Measurements from ENCODE around the gene MRPL49. TPM values are rescaled to one million over a fixed set of nuclear protein-coding genes. Genes with fewer than 3 reads are reported as not detected.

MRPL49 gene
- total RNA-seq, 2 donors from 2014 or later: 73.6 to 89.8 TPM

DNA sequence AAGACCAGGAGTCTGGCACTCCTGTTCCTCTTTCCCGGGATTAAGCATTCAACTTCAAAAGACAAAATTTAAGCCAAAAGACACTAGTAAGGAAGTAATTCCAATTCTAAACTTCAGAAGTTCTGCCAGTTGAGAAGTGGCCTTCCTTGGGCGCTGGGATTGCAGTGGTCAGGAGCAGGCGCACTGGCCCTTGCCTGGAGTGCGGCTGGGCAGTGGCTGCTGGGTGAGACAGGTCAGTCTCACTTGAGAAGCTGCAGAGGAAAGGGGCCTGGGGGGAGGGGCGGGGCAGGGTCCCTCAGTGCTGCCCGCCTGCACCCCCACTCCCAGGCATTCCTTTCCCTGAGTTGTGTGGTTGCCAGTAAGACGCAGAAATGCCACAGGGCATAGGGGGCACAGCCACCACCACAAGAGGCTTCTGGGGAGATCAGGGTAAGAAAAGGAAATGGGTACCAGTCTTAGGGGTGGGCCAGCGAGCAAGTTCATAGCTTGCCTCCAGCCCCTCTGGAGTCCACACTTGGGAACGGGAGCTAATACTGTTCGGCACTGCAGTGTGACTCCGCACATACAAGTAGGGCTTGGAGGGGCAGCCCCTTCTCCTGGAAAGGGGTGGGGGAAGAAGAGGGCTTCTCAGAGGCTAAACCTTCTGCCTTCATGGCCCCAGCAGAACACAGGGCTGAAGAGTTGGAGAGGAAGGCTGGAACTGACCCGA, 5.5 kb downstream of the MRPL49 start:
- no peaks in the 10 kb centered on the region for H3K27me3 Mint-ChIP-seq (ENCODE audit: low read depth)
- H3K4me3 Mint-ChIP-seq: no peak overlapping the region
- no peaks in the 10 kb centered on the region for H3K9me3 Mint-ChIP-seq
- DNase-seq (no peak), ATAC-seq (replicated peaks in 1 of 2) (no peak)
- peaks cover 18% of the 10 kb centered on the region for H3K4me1 Mint-ChIP-seq (ENCODE audit: low read depth)
- peaks cover 2 to 16% of the 10 kb centered on the region in 2 donors for H3K36me3 Mint-ChIP-seq (ENCODE audit: insufficient read depth in 2 of 2)
- no peak overlapping the region for H3K27ac Mint-ChIP-seq

DNA sequence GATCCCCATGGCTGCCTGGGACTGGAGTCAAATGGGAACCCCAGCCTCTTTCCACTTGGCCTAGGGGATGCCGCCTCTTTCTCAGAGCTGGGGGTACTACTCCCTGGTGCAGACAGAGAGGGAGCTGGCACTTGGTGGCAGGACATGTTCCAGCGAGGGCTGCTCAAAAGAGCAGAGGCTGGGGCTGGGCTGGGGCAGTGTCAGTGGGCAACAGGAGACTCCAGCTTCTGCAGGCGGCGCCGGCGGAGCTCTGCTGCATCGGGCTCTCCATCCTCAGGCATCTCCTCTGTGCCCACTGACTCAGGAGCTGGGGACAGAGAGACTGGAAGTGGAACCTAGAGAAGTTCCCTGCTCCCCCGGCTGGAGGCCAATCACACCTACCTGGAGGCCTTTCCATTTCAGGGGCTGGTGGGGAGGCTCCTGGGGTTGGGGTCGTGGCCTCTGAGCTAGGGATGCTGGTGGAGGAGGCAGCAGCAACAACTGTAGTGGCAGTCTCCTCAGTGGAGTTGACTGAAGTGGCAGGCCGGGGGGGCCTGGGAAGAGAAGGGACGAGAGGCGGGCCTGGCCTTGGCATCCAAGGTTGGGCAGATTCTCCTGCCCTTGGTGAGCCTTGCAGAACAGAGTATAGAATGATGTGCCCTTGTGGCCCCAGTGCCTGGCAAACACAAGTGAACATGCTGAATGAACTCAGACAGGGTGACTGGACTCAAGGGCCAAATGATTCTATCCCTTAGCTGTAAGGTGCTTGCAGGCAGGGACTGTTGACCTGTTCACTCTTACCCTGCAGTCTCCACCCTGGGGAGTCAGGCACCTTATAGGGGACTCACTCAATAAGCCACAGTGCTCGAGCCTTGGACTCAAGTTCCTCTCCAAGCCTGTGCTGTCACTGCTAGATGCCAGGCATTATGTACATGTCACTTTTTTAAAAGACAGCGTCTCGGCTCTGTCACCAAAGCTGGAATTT, 6.3 kb downstream of the MRPL49 start:
- no peak for ATAC-seq (replicated peaks in 1 of 2)
- H3K27ac Mint-ChIP-seq: no peak overlapping the region
- no peak overlapping the region for H3K4me3 Mint-ChIP-seq
- no peaks in the 10 kb centered on the region for H3K27me3 Mint-ChIP-seq (ENCODE audit: low read depth)
- H3K4me1 Mint-ChIP-seq (ENCODE audit: low read depth): peaks cover 20% of the 10 kb centered on the region
- peaks cover 2 to 16% of the 10 kb centered on the region in 2 donors for H3K36me3 Mint-ChIP-seq (ENCODE audit: insufficient read depth in 2 of 2)
- H3K9me3 Mint-ChIP-seq: no peaks in the 10 kb centered on the region
- DNase-seq: no peak

DNA sequence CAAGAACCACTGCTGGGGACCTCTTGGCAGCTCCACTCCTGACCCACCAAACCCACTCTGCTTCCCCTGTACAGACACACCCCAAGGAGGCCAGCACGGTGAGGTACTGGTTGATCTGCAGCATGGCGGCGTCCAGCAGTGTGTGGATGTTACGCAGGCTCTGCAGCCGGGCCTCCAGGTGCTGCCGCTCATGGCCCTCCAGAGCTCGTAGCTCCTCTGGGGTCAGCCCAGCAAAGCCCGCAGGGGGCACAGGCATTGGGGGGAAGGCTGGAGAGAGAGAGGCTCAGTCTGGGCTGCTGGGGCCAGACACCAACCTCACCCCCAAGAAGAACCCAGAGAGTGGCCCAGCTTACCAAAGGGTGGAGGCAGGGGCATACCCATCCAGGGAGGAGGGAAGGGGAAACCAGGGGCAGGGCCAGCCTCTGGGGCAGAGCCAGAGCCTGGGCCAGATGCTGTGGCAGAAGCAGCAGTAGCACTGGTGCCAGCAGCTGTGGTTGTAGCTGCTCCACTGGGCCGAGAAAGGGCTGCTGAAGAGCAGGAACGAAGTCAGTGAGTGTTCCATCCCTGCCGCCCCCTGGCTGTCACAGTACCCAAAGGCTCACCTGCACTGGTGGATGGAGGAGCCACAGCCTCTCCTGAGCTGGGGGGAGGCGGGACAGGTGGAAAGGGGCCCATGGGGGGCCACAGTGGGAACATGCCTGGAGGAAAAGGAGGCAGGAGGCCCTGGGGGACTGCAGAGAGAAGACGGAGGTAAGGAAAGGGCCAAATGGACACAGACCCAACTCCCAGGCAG, 7.7 kb downstream of the MRPL49 start:
- Mint-ChIP-seq H3K9me3 (no peaks in the 10 kb centered on the region), H3K27ac (no peak overlapping the region), H3K36me3 (ENCODE audit: insufficient read depth in 2 of 2) (peaks cover 2 to 14% of the 10 kb centered on the region in 2 donors), H3K4me1 (ENCODE audit: low read depth) (peaks cover 14% of the 10 kb centered on the region), H3K4me3 (no peak overlapping the region), H3K27me3 (ENCODE audit: low read depth) (no peaks in the 10 kb centered on the region)
- ATAC-seq (replicated peaks in 1 of 2) (no peak), DNase-seq (no peak)

DNA sequence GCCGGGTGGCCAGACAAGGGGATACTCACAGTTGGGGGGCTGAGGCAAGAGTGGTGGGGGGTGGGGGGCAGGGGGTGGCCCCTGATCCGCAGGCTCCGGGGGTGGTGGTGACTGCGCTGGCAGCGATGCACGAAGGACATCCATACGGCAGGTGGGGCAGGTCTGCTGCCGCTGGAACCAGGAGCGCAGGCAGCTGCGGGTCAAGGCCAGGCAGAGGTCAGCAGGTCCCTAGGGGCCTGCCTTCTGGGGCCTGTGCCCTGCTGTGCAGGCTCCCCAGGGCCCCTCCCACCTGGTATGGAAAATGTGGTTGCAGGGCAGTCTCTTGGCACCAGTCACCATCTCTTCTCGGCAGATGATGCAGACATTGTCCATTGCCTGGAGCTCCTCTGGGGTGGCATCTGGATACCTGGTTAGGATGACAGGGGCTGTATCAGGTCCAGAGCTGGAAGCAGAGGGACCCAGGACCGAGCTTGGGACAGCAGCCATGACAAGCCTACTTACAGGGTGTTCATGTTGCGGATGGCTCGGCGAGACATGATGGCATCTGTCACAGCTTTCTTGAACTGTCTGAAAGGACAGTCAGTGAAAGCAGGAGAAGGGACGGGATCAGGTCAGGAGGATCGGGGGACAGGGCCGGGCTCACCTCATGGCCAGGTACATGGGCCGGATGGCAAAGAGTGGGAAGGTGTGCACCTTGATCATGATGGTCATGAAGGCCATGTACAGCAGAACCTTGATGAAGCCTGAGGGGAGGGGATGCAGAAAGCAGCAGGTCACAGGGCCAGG, 8.7 kb downstream of the MRPL49 start:
- H3K4me1 Mint-ChIP-seq (ENCODE audit: low read depth): peaks cover 24% of the 10 kb centered on the region
- H3K36me3 Mint-ChIP-seq (ENCODE audit: insufficient read depth in 2 of 2): peaks cover 2 to 10% of the 10 kb centered on the region in 2 donors
- no peak overlapping the region for H3K4me3 Mint-ChIP-seq
- peak overlapping the region; percentile 77 for H3K27ac Mint-ChIP-seq
- no peaks in the 10 kb centered on the region for H3K27me3 Mint-ChIP-seq (ENCODE audit: low read depth)
- no peak for ATAC-seq (replicated peaks in 1 of 2)
- no peaks in the 10 kb centered on the region for H3K9me3 Mint-ChIP-seq
- no peak for DNase-seq

DNA sequence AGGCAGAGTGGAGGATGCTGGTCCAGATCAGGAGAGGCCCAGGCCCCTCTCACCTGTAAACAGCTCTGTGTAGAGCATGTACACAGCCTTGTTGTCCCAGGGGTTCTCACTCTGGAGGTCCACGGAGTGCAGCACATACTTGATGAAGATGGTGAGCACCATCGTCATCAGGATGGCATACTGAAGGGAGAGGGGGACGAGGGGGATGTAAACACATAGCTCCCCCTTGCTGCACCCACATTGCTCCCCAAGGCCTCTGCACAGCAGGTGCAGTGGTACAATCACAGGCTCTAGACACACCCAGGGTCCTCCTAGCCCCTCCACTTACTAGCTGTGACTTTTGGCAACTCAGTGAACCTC, 9.3 kb downstream of the MRPL49 start:
- ATAC-seq (replicated peaks in 1 of 2) (no peak), DNase-seq (no peak)
- Mint-ChIP-seq H3K36me3 (ENCODE audit: insufficient read depth in 2 of 2) (peaks cover 2 to 10% of the 10 kb centered on the region in 2 donors), H3K4me1 (ENCODE audit: low read depth) (peaks cover 30% of the 10 kb centered on the region), H3K4me3 (no peak overlapping the region), H3K27ac (peak overlapping the region; percentile 77), H3K27me3 (ENCODE audit: low read depth) (no peaks in the 10 kb centered on the region), H3K9me3 (no peaks in the 10 kb centered on the region)

DNA sequence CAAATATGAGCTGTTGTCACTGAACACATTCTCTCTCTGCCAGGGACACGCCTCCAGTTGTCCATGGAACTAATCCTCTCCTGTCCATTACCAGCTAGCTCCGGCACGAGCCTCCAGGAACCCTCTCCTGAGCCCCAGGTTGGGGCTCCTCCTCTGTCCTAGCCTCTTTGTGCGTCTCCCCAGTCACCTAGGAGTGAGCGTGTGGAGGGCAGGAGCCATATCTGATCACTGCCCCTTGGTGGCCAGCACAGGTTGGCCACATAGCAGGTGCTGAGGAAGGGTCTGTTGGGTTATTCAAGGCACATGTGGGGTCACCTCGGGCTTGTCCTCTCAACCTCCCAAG, 9.7 kb downstream of the MRPL49 start:
- no peak for DNase-seq
- ATAC-seq (replicated peaks in 1 of 2): no peak
- Mint-ChIP-seq H3K36me3 (ENCODE audit: insufficient read depth in 2 of 2) (peaks cover 2 to 9% of the 10 kb centered on the region in 2 donors), H3K27me3 (ENCODE audit: low read depth) (no peaks in the 10 kb centered on the region), H3K4me1 (ENCODE audit: low read depth) (peaks cover 34% of the 10 kb centered on the region), H3K4me3 (no peak overlapping the region), H3K9me3 (no peaks in the 10 kb centered on the region), H3K27ac (no peak overlapping the region)

DNA sequence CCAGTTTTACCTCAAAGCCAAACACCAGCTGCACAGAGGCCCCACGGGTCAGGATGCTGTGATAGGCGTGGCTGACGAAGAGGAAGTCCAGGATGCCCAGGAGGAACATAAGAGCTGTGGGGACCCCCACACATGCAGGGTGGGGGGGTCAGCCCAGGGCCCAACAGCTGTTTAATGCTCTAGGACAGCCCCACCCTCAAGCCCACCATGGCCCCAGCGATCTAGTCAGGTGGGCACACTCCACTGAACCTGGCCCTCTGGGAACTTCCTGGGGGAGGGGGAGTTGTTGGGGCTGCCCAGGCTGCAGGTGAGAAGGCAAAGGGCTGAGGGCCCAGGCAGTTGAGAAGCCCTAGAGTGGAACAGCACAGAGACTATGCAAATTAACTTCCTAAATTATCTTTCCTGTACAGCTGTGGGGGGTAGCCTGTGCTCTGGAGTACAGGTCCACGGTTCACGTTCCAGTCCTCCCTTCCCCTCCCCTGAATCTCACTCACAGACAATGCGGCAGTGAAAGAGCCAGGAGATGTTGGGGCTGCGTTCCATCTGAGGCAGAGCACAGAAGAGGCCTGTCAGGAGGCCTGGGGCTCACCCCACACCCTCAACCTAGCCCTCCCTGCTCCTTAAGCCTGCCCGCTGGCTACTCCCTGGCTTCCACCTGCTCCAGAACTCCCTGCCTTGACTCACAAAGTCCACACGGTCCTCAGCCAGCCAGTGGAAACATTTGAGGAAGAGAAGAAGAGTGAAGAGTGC, 10.3 kb downstream of the MRPL49 start:
- Mint-ChIP-seq H3K4me3 (peak overlapping the region; percentile 97 to 99), H3K27me3 (ENCODE audit: low read depth) (no peaks in the 10 kb centered on the region), H3K36me3 (ENCODE audit: insufficient read depth in 2 of 2) (peaks cover 0 to 4% of the 10 kb centered on the region in 2 donors), H3K9me3 (no peaks in the 10 kb centered on the region), H3K4me1 (ENCODE audit: low read depth) (peaks cover 35% of the 10 kb centered on the region), H3K27ac (peak overlapping the region; percentile 94)
- DNase-seq (no peak), ATAC-seq (replicated peaks in 1 of 2) (no peak)

DNA sequence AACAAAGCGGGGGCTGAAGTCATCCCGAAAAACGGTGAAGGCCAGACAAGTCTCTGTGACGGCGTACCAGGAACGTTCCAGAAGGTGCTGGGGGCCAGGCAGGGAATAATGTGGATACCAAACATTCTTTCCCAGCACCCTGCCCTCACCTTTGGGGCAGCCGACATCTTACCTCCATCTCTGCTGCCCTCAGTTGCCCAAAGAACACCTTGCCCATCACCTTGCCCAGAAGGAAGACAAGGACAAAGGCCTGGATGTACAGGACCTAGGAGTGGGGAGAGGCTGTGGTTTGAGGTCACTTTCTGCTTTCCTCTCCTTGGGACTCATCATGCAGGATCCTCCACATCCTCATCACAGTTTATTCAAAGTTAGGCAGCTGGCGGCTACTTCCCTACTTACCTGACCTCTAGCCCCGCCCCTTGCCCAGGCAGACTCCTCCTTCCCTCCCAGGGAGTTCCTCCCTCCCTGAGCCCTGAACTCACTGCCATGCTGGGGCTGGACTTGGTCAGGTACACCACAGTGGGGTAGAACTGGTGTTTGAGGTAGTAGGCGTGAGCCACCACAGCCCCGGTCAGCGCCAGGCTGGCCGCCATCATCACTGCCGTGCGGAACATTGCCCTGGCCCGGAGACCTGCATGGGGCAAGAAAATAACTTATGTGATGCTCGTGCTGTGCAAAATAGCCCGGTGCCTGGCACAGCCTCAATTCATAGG, 11.0 kb downstream of the MRPL49 start:
- Mint-ChIP-seq H3K27me3 (ENCODE audit: low read depth) (no peaks in the 10 kb centered on the region), H3K36me3 (ENCODE audit: insufficient read depth in 2 of 2) (peaks cover 0 to 4% of the 10 kb centered on the region in 2 donors), H3K4me3 (peak overlapping the region; percentile 97 to 99), H3K9me3 (no peaks in the 10 kb centered on the region), H3K4me1 (ENCODE audit: low read depth) (peaks cover 39% of the 10 kb centered on the region), H3K27ac (peak overlapping the region; percentile 94)
- ATAC-seq (replicated peaks in 1 of 2): peak in 1 of 2 donors; percentile 16
- DNase-seq: peak; percentile 68 to 74

DNA sequence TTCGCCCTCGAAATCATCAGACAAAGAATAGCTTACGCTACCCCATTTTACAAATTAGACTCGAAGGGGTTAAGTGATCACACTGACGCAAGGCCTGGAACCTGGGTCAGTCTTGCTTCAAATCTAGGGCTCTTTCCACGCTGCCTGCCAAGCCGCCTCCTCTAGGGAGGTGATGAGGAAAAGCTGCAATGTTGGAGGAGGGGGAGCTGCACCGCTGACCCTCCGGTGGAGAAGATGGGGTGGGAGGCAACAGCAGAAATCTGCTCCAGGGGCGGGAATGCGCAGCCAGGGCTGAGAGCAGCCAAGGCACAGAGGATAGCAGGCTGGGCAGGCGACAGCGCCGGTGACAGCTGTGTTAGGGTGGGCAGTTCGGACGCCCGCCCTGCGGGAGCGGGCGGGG, 11.6 kb downstream of the MRPL49 start:
- H3K4me1 Mint-ChIP-seq (ENCODE audit: low read depth): peaks cover 39% of the 10 kb centered on the region

DNA sequence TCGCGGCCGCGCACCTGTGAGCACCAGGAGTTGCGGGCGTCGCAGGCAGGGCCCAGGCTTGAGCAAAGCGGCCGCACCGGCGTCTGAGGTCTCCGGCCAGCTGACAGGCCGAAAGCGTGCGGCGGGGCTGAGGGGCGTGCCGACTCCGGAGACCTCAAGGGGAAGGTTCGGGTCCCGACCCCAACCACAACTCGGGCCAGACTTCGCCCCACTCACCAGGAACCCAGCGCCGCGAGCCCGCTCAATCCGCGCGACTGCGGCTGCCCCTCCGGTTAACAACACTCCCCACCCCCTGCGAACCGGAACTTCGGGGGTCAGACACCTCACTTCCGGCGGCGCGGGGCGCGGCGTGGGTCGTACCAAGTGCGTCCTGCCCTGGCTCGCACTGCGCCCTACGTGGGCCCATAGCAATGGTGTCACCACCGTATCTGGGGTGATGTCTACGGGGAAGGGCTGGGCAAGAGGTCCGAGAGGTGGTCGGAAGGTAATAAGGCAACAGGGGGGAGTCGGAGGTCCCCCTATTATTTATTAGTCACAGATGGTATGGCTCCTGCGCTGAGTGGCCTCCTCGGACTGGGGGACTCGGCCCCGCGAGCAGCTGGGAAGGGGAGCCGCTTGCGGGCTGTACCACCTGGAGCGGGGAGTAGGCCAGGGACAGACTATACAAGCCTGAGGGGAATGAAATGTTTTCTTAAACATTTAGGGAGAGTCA, 12.3 kb downstream of the MRPL49 start, which contains the start of gene SYVN1:
SYVN1 (minus strand) TSS at position 280 of the 712 bp plus-strand sequence. CDS start 918 bp downstream, outside the sequence.
- Mint-ChIP-seq H3K36me3 (ENCODE audit: insufficient read depth in 2 of 2) (peaks cover 0 to 4% of the 10 kb centered on the region in 2 donors), H3K9me3 (no peaks in the 10 kb centered on the region), H3K27ac (peak within 1 kb of the TSS; percentile 98), H3K4me1 (ENCODE audit: low read depth) (peaks cover 39% of the 10 kb centered on the region), H3K4me3 (peak within 1 kb of the TSS; percentile 97 to 99), H3K27me3 (ENCODE audit: low read depth) (no peaks in the 10 kb centered on the region)
- ATAC-seq (replicated peaks in 1 of 2): peak; percentile 86 to 90
- DNase-seq: peak; percentile 93 to 94

More for the DNA sequence above, 11.6 kb downstream of the MRPL49 start:
- Mint-ChIP-seq H3K27ac (peak overlapping the region; percentile 94), H3K27me3 (ENCODE audit: low read depth) (no peaks in the 10 kb centered on the region), H3K4me3 (peak overlapping the region; percentile 97 to 99), H3K9me3 (no peaks in the 10 kb centered on the region), H3K36me3 (ENCODE audit: insufficient read depth in 2 of 2) (peaks cover 0 to 4% of the 10 kb centered on the region in 2 donors)
- no peak for DNase-seq
- no peak for ATAC-seq (replicated peaks in 1 of 2)
